Uterus (tissue), 4 donors: Measurements from ENCODE around the gene RPS8. TPM values are rescaled to one million over a fixed set of nuclear protein-coding genes. Genes with fewer than 3 reads are reported as not detected.
A peak's percentile ranks its signal among the peaks of the same experiment; 100 is the strongest.
"Not testable (repeated sequence)": the region's sequence is repeated elsewhere in the genome, so short reads cannot be mapped to it uniquely, and the experiment has no call there.

Experiments used
- DNase-seq, 2 donors: peaks; one replicate each; pipeline ENCODE4 v3.0.0-alpha.2; 2019 to 2020
- H3K27ac ChIP-seq, 2 donors: fragments of 200-600 bp; sonication (generic); 1 replicate in 1 of 2; 2 replicates in 1 of 2; pipeline ENCODE4 v1.5.1; 2016 to 2018
- H3K27me3 ChIP-seq, 2 donors: fragments of 200-600 bp; sonication (generic); one replicate each; pipeline ENCODE4 v1.5.1; 2018 to 2019; ENCODE audit warnings: control low read depth in 1 of 2
- H3K36me3 ChIP-seq, 2 donors: fragments of 200-600 bp; sonication (generic); one replicate each; pipeline ENCODE4 v1.5.1; 2019; ENCODE audit warnings: control low read depth in 1 of 2
- H3K4me1 ChIP-seq, 2 donors: fragments of 200-600 bp; sonication (generic); one replicate each; pipeline ENCODE4 v1.5.1; 2018 to 2019; ENCODE audit warnings: control low read depth in 1 of 2
- H3K4me3 ChIP-seq, 2 donors: fragments of 200-600 bp; sonication (generic); 1 replicate in 1 of 2; 2 replicates in 1 of 2; pipeline ENCODE4 v1.5.1; 2018 to 2019; ENCODE audit warnings: mild to moderate bottlenecking in 1 of 2
- H3K9me3 ChIP-seq, 2 donors: fragments of 200-600 bp; sonication (generic); one replicate each; pipeline ENCODE4 v1.5.1; 2019; ENCODE audit warnings: control low read depth in 1 of 2
- POLR2A ChIP-seq, 2 donors: fragments of 450-650 bp; IDR thresholded peaks; one replicate each; pipeline ENCODE4 v1.6.1; 2016; ENCODE audit warnings: antibody characterized with exemption in 2 of 2, mild to moderate bottlenecking in 1 of 2, moderate library complexity in 1 of 2
- intact Hi-C: fragments of 100-400 bp; cut with DNase I; formaldehyde crosslinking; loops from one replicate; pipeline ENCODE4 v1.15.1; 2023; ENCODE audit warnings: low total_unique reads
- total RNA-seq, 4 donors: library from RNA; depleted of rRNA in 3 of 4; stranded (reverse); fragments of >200 nt in 3 of 4; gene quantifications; one replicate each; pipeline versions ENCODE4 v1.1.0 to v1.2.4, GENCODE V29; 2014 to 2023
- TF ChIP-seq, protein P1 (sequence below), 4 experiments: fragments of 200-600 bp in 2 of 4; fragments of 450-650 bp in 2 of 4; sonication (generic) in 2 of 4; IDR thresholded peaks; one replicate each; pipeline ENCODE4 v1.5.1; 2016 to 2019; ENCODE audit warnings: antibody characterized with exemption in 4 of 4, mild to moderate bottlenecking in 2 of 4, moderate library complexity in 1 of 4
- donor health status: DM: yes; HTN: yes; CAD: no.

The RPS8 gene
- total RNA-seq, 4 donors from 2014 or later, result 2,651 to 7,196 (median 4,456) TPM

DNA sequence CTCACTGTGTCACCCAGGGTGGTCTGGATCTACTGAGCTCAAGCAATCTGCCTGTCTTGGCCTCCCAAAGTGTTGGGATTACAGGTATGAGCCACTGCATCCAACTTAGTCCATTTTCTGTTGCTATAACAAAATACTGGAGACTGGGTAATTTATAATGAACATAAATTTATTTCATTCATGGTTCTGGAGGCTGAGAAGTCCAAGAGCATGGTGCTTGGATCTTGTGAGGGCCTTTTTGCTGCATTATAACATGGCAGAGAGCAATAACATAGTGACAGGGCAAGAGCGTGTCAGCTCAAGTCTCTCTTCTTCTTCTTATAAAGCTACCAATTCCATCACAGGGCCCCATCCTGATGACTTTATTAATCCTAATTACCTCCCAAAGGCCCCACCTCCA is 39.3 kb upstream of the RPS8 start:
- Histone ChIP-seq H3K4me3 (no peak overlapping the region), H3K9me3 (no peaks in the 10 kb centered on the region), H3K27me3 (no peaks in the 10 kb centered on the region), H3K4me1 (no peaks in the 10 kb centered on the region), H3K36me3 (no peaks in the 10 kb centered on the region), H3K27ac (no peak overlapping the region)
- no peak for DNase-seq
- TF ChIP-seq POLR2A (IDR thresholded peaks at IDR 0.05), result no peak
- TF ChIP-seq, protein P1, sequence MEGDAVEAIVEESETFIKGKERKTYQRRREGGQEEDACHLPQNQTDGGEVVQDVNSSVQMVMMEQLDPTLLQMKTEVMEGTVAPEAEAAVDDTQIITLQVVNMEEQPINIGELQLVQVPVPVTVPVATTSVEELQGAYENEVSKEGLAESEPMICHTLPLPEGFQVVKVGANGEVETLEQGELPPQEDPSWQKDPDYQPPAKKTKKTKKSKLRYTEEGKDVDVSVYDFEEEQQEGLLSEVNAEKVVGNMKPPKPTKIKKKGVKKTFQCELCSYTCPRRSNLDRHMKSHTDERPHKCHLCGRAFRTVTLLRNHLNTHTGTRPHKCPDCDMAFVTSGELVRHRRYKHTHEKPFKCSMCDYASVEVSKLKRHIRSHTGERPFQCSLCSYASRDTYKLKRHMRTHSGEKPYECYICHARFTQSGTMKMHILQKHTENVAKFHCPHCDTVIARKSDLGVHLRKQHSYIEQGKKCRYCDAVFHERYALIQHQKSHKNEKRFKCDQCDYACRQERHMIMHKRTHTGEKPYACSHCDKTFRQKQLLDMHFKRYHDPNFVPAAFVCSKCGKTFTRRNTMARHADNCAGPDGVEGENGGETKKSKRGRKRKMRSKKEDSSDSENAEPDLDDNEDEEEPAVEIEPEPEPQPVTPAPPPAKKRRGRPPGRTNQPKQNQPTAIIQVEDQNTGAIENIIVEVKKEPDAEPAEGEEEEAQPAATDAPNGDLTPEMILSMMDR (IDR thresholded peaks at IDR 0.05), result no peak
- intact Hi-C loops, result no loop called here

DNA sequence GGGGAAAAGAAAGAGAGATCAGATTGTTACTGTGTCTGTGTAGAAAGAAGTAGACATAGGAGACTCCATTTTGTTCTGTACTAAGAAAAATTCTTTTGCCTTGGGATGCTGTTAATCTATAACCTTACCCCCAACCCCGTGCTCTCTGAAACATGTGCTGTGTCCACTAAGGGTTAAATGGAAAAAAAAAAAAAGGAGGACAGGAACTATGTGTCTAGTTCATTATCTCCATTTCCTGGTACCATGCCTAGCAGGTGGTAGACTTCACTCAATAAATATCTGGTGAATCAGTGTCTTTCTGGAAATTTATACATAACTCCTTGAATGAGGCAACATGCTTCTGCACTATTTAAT is 36.4 kb upstream of the RPS8 start:
- H3K9me3 ChIP-seq, H3K4me1 ChIP-seq, H3K27me3 ChIP-seq, H3K36me3 ChIP-seq, DNase-seq, intact Hi-C loops: not testable (repeated sequence)
- Histone ChIP-seq H3K4me3 (peak overlapping the region; percentile 34 to 41), H3K27ac (peak overlapping the region; percentile 83 to 87)

DNA sequence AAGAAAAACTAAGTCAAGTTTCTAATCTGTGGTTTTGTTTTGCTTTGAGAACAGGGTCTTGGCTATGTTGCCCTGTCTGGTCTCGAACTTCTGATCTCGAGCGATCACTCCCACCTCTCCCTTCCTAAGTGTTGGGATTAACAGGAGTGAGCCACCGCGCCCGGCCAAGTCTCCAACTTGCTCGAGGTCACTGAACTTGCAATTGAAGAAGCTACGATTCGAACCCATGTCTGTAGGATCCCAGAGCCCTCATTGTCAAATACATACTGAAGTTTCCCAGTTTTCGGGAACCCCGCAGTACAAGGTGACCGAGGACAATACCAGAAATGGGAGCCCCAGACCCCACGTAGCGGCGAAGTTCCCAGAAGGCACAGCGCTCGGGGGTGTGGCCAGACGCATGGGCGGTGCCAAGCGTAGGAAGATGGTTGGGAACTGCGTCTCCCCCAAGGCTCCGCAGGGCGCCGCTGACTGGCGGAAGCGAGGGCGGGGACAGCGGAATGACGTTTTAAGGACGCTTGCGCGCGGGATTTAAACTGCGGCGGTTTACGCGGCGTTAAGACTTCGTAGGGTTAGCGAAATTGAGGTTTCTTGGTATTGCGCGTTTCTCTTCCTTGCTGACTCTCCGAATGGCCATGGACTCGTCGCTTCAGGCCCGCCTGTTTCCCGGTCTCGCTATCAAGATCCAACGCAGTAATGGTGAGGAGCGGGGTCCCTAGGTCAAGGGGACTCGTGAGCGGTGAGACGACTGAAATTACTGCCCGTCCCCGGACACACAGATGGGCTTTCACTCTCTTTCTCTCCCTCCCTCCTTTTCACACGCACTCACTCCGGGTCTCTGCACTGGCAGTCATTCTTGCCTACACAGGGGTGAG is 35.8 kb upstream of the RPS8 start, which contains the start of gene KIF2C:
Gene KIF2C, plus strand, starts transcription at position 531 of the 872 bp plus-strand sequence. Its CDS starts 96 bp downstream, at position 627.
- no peaks in the 10 kb centered on the region for H3K36me3 ChIP-seq
- H3K27me3 ChIP-seq, result no peaks in the 10 kb centered on the region
- peak within 1 kb of the TSS; percentile 83 to 87 for H3K27ac ChIP-seq
- TF ChIP-seq POLR2A (IDR thresholded peaks at IDR 0.05), result peak; percentile 57 to 79
- TF ChIP-seq, protein P1 (IDR thresholded peaks at IDR 0.05), result peak in 3 of 4 experiments; percentile 10 to 36 (median 13)
- H3K9me3 ChIP-seq, result no peaks in the 10 kb centered on the region
- H3K4me1 ChIP-seq, result no peaks in the 10 kb centered on the region
- DNase-seq, result peak; percentile 96 to 97
- intact Hi-C loops, result no loop called here
- H3K4me3 ChIP-seq, result peak within 1 kb of the TSS; percentile 34 to 41

DNA sequence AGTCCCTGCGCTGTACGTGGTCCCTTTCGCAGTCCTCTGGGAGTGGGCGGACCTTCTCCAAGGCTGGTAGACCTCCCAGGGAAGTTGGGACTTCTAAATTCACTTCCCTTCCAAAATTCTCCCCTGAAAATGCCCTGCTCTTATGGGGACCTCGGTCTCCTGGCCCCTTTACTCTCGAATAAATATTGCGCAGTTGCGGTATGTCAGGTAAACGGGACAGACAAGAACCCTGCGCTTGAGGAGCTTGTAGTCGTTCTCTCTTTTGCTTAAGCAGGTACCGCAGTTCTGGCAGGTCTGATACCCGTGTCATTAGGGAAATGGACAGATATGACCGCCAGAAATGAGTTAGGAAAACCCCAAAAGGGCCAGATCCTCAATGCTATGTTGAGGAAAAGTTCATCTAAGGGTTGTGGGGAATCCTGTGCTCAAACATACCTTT is 35.1 kb upstream of the RPS8 start:
- no peaks in the 10 kb centered on the region for H3K36me3 ChIP-seq
- no peaks in the 10 kb centered on the region for H3K4me1 ChIP-seq
- H3K9me3 ChIP-seq, result no peaks in the 10 kb centered on the region
- no peak for TF ChIP-seq POLR2A (IDR thresholded peaks at IDR 0.05)
- TF ChIP-seq, protein P1 (IDR thresholded peaks at IDR 0.05), result no peak
- H3K4me3 ChIP-seq, result peak overlapping the region; percentile 34 to 41
- DNase-seq, result no peak
- intact Hi-C loops, result no loop called here
- H3K27me3 ChIP-seq, result no peaks in the 10 kb centered on the region
- H3K27ac ChIP-seq, result peak overlapping the region in 1 of 2 donors; percentile 83

DNA sequence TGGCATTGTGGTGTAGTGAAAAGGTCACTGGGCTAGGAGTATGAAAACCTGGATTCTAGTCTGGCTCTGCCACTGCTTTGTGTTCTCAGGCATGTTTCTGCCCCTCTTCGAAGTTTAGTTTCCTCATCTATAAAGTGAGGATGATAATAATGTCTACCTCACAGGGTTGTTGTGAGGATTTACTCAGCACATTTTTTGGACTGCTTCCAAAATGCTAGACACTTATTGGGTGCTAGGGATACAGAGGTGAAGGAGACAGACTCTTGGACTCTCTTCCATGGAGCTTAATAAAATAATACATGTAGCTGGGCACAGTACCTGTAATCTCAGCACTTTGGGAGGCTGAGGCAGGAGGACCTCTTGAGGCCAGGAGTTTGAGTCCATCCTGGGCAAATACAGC is 32.1 kb upstream of the RPS8 start:
- no peak for DNase-seq
- intact Hi-C loops, result no loop called here
- Histone ChIP-seq H3K27ac (no peak overlapping the region), H3K4me1 (no peaks in the 10 kb centered on the region), H3K4me3 (no peak overlapping the region), H3K27me3 (no peaks in the 10 kb centered on the region), H3K9me3 (no peaks in the 10 kb centered on the region), H3K36me3 (no peaks in the 10 kb centered on the region)
- TF ChIP-seq, protein P1 (IDR thresholded peaks at IDR 0.05), result no peak
- no peak for TF ChIP-seq POLR2A (IDR thresholded peaks at IDR 0.05)
